ENCODE results near the gene ATXN1.

ATXN1 gene

GRCh38 chr6:16743664-16744210 lies 17.5 kb downstream of the ATXN1 start:
- no peak for DNase-seq (ENCODE audit: low read depth in 2 of 2)

GRCh38 chr6:16742116-16742515 lies 19.1 kb downstream of the ATXN1 start:
- no peak for DNase-seq (ENCODE audit: low read depth in 2 of 2)

- DNase-seq (ENCODE audit: low read depth in 2 of 2) = no peak
These were observed 19.9 kb downstream of the ATXN1 start for GRCh38 chr6:16741112-16742016.

- no peak for DNase-seq (ENCODE audit: low read depth in 2 of 2)
These were observed 21.2 kb downstream of the ATXN1 start for GRCh38 chr6:16740097-16740496.

- DNase-seq (ENCODE audit: low read depth in 2 of 2) = no peak
These were observed 21.9 kb downstream of the ATXN1 start for GRCh38 chr6:16739329-16739801.

- DNase-seq (ENCODE audit: low read depth in 2 of 2) = no peak
These were observed 23.3 kb downstream of the ATXN1 start for GRCh38 chr6:16737925-16738324.

- DNase-seq (ENCODE audit: low read depth in 2 of 2) = no peak
These were observed 24.1 kb downstream of the ATXN1 start for GRCh38 chr6:16736856-16737775.

- DNase-seq (ENCODE audit: low read depth in 2 of 2) = no peak
These were observed 26.2 kb downstream of the ATXN1 start for GRCh38 chr6:16735014-16735413.

GRCh38 chr6:16733085-16733484 lies 28.2 kb downstream of the ATXN1 start:
- DNase-seq (ENCODE audit: low read depth in 2 of 2) = no peak

GRCh38 chr6:16731478-16732051 lies 29.7 kb downstream of the ATXN1 start:
- DNase-seq (ENCODE audit: low read depth in 2 of 2) = no peak

- no peak for DNase-seq (ENCODE audit: low read depth in 2 of 2)
These were observed 30.4 kb downstream of the ATXN1 start for GRCh38 chr6:16730738-16731477.

- DNase-seq (ENCODE audit: low read depth in 2 of 2) = no peak
These were observed 31.5 kb downstream of the ATXN1 start for GRCh38 chr6:16729744-16730143.

GRCh38 chr6:16729183-16729691 lies 32.0 kb downstream of the ATXN1 start:
- DNase-seq (ENCODE audit: low read depth in 2 of 2) = no peak

GRCh38 chr6:16728513-16729182 lies 32.6 kb downstream of the ATXN1 start:
- no peak for DNase-seq (ENCODE audit: low read depth in 2 of 2)

GRCh38 chr6:16727996-16728395 lies 33.3 kb downstream of the ATXN1 start:
- no peak for DNase-seq (ENCODE audit: low read depth in 2 of 2)

GRCh38 chr6:16725145-16725864 lies 36.0 kb downstream of the ATXN1 start:
- DNase-seq (ENCODE audit: low read depth in 2 of 2) = no peak

- no peak for DNase-seq (ENCODE audit: low read depth in 2 of 2)
These were observed 37.4 kb downstream of the ATXN1 start for GRCh38 chr6:16723826-16724225.

- DNase-seq (ENCODE audit: low read depth in 2 of 2) = no peak
These were observed 37.9 kb downstream of the ATXN1 start for GRCh38 chr6:16723402-16723801.

- DNase-seq (ENCODE audit: low read depth in 2 of 2) = no peak
These were observed 38.6 kb downstream of the ATXN1 start for GRCh38 chr6:16722630-16723029.

GRCh38 chr6:16721977-16722376 lies 39.3 kb downstream of the ATXN1 start:
- no peak for DNase-seq (ENCODE audit: low read depth in 2 of 2)
